ENCODE measurements around the gene SCYGR8.

GRCh38 chr2:227701556-227701955 is 44.1 kb upstream of the SCYGR8 start:
- TF ChIP-seq CTCF (conservative IDR thresholded peaks at IDR 0.05; ENCODE audit: low read depth, low read length), result no peak
- TF ChIP-seq EZH2 (IDR thresholded peaks at IDR 0.05; ENCODE audit: borderline replicate concordance, low read depth, low read length, poor library complexity, severe bottlenecking), result no peak
